ENCODE results near the gene MACROD2. TPM values are rescaled to one million over a fixed set of nuclear protein-coding genes. Genes with fewer than 3 reads are reported as not detected.

MACROD2 gene
- total RNA-seq, 1 donor from 2014 or later: 3.1 TPM

- H3K27ac ChIP-seq (ENCODE audit: low read depth, low read length): no peak overlapping the region
- H3K4me1 ChIP-seq (ENCODE audit: control insufficient read depth in 3 of 3, insufficient read depth in 3 of 3, low read length in 3 of 3): no peaks in the 10 kb centered on the region
- H3K4me3 ChIP-seq (ENCODE audit: low read length in 3 of 3): no peak overlapping the region
- no peaks in the 10 kb centered on the region for H3K9me3 ChIP-seq (ENCODE audit: control insufficient read depth in 3 of 3, low read length in 3 of 3)
- H3K27me3 ChIP-seq (ENCODE audit: control insufficient read depth in 3 of 3, insufficient read depth in 3 of 3, low read length in 3 of 3): no peaks in the 10 kb centered on the region
- H3K36me3 ChIP-seq (ENCODE audit: control insufficient read depth in 3 of 3, insufficient read depth in 3 of 3, low read length in 3 of 3): no peaks in the 10 kb centered on the region
- no peak overlapping the region for H3K9ac ChIP-seq (ENCODE audit: low read depth in 1 of 3, low read length in 3 of 3)
Measured at GRCh38 chr20:14536738-14537137, 541.4 kb downstream of the MACROD2 start.

DNA sequence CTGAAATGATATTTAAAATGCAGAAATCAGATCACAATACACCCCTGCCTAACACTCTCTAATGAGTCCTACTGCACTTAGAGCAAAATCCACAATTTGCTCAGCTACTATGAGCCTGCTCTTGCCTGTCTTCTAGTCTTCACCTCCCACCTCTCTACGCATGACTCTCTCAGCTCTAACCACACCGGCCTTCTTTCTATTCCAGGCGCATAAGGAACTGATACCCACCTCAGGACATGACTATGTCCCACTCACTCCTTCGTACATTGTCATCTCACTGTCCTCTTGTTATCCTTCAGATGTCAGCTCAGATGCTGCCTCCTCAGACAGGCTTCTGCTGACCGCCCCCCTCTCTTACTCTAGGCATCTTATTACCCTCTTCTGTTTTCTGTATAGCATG lies 543.1 kb downstream of the MACROD2 start:
- Histone ChIP-seq H3K36me3 (ENCODE audit: control insufficient read depth in 3 of 3, insufficient read depth in 3 of 3, low read length in 3 of 3) (no peaks in the 10 kb centered on the region), H3K9ac (ENCODE audit: low read depth in 1 of 3, low read length in 3 of 3) (no peak overlapping the region), H3K27ac (ENCODE audit: low read depth, low read length) (no peak overlapping the region), H3K4me3 (ENCODE audit: low read length in 3 of 3) (no peak overlapping the region), H3K4me1 (ENCODE audit: control insufficient read depth in 3 of 3, insufficient read depth in 3 of 3, low read length in 3 of 3) (no peaks in the 10 kb centered on the region), H3K27me3 (ENCODE audit: control insufficient read depth in 3 of 3, insufficient read depth in 3 of 3, low read length in 3 of 3) (no peaks in the 10 kb centered on the region), H3K9me3 (ENCODE audit: control insufficient read depth in 3 of 3, low read length in 3 of 3) (no peaks in the 10 kb centered on the region)

DNA sequence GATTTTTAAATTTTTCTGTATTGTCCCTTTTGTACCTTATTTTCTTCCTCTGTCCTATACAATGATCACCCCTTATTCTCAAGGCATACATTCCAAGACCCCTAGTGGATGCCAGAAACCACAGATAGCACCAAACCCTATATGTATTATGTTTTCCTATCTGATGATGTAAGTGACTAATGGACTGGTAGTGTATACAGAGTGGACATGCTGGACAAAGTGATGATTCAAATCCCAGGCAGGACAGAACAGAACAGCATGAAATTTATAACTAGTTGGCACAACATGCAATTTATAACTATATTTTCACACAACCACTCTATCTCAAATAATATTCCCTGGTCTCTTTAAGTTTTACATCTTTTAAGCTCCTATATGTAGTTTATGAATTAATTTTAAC lies 547.7 kb downstream of the MACROD2 start:
- Histone ChIP-seq H3K27me3 (ENCODE audit: control insufficient read depth in 3 of 3, insufficient read depth in 3 of 3, low read length in 3 of 3) (no peaks in the 10 kb centered on the region), H3K27ac (ENCODE audit: low read depth, low read length) (no peak overlapping the region), H3K9me3 (ENCODE audit: control insufficient read depth in 3 of 3, low read length in 3 of 3) (no peaks in the 10 kb centered on the region), H3K4me1 (ENCODE audit: control insufficient read depth in 3 of 3, insufficient read depth in 3 of 3, low read length in 3 of 3) (no peaks in the 10 kb centered on the region), H3K4me3 (ENCODE audit: low read length in 3 of 3) (no peak overlapping the region), H3K36me3 (ENCODE audit: control insufficient read depth in 3 of 3, insufficient read depth in 3 of 3, low read length in 3 of 3) (no peaks in the 10 kb centered on the region), H3K9ac (ENCODE audit: low read depth in 1 of 3, low read length in 3 of 3) (no peak overlapping the region)

DNA sequence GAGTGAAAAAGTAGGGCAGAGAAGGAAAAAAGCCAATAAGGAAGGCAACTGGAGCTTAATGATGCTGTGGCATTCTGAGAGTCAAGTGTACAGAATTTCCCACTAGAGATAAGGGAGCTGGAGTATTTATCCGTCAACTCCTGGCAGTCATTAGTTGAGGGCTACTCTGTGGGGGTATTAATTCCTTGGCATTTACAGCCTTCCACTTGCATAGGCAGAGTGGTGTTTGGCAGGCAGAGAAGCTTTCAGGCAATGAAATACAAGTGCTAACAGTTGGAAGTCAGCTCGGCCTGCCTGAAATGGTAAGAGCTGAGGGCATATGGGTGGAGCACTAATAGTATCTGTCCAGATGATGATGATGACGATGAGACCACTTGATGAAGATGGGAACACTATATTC lies 549.4 kb downstream of the MACROD2 start:
- no peaks in the 10 kb centered on the region for H3K36me3 ChIP-seq (ENCODE audit: control insufficient read depth in 3 of 3, insufficient read depth in 3 of 3, low read length in 3 of 3)
- no peak overlapping the region for H3K4me3 ChIP-seq (ENCODE audit: low read length in 3 of 3)
- no peak overlapping the region for H3K9ac ChIP-seq (ENCODE audit: low read depth in 1 of 3, low read length in 3 of 3)
- H3K4me1 ChIP-seq (ENCODE audit: control insufficient read depth in 3 of 3, insufficient read depth in 3 of 3, low read length in 3 of 3): no peaks in the 10 kb centered on the region
- H3K27ac ChIP-seq (ENCODE audit: low read depth, low read length): no peak overlapping the region
- H3K9me3 ChIP-seq (ENCODE audit: control insufficient read depth in 3 of 3, low read length in 3 of 3): no peaks in the 10 kb centered on the region
- no peaks in the 10 kb centered on the region for H3K27me3 ChIP-seq (ENCODE audit: control insufficient read depth in 3 of 3, insufficient read depth in 3 of 3, low read length in 3 of 3)

DNA sequence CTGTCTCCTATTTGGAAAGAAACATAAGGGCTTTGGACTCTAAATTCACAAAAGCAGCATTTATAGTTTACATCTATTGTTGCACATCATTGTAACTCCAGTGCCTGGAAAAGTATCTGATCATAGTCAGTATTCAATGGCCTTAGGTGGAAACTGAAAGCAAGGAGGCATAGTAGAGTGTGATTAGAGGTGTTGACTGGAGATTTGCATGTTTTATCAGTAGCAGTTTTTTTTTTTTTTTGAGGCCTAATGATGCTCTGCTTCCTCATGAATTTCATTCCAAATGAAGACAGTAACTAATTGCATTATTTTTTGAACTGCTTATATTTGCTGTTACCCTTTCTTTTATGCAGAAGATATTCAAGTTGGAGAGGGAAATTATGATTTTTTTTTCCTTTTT lies 555.3 kb downstream of the MACROD2 start:
- no peak overlapping the region for H3K9ac ChIP-seq (ENCODE audit: low read depth in 1 of 3, low read length in 3 of 3)
- no peaks in the 10 kb centered on the region for H3K4me1 ChIP-seq (ENCODE audit: control insufficient read depth in 3 of 3, insufficient read depth in 3 of 3, low read length in 3 of 3)
- no peaks in the 10 kb centered on the region for H3K36me3 ChIP-seq (ENCODE audit: control insufficient read depth in 3 of 3, insufficient read depth in 3 of 3, low read length in 3 of 3)
- no peaks in the 10 kb centered on the region for H3K9me3 ChIP-seq (ENCODE audit: control insufficient read depth in 3 of 3, low read length in 3 of 3)
- no peak overlapping the region for H3K27ac ChIP-seq (ENCODE audit: low read depth, low read length)
- no peaks in the 10 kb centered on the region for H3K27me3 ChIP-seq (ENCODE audit: control insufficient read depth in 3 of 3, insufficient read depth in 3 of 3, low read length in 3 of 3)
- no peak overlapping the region for H3K4me3 ChIP-seq (ENCODE audit: low read length in 3 of 3)

DNA sequence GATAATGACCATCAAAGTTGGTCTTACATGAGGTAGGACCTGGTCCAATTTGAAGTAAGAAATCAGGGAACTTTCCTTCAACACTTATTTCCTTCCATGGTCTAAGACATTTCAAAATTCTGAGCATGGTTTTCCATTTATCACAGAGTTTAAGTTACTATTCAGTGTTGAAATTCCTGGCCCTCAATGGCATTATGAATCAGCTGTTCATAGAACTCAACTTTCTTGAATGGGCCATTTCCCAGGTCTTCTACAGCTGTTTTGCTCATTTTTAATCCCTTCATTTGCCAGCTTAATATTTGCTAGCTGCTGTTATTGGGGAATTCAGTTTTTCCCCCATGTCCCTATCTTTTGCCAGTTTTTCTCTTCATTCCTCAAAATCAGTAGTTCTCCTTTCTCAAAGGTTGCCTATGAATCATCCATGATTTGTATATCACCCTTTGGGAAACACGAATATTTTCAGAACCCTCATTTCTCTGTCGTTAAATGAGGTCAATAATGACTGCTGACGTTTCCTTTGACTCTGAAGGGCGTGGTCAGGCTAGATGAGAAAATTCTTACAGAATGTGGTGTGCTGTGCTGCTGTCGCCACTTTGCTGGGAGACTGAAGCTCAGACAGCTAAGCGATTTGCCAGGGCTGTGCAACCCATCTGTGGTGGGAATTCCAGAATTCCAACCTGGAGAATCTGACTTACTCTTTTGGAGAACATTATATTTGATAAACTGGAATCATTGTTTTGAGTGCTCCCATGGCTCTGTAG lies 558.6 kb downstream of the MACROD2 start:
- Histone ChIP-seq H3K27ac (ENCODE audit: low read depth, low read length) (no peak overlapping the region), H3K36me3 (ENCODE audit: control insufficient read depth in 3 of 3, insufficient read depth in 3 of 3, low read length in 3 of 3) (no peaks in the 10 kb centered on the region), H3K9ac (ENCODE audit: low read depth in 1 of 3, low read length in 3 of 3) (no peak overlapping the region), H3K4me1 (ENCODE audit: control insufficient read depth in 3 of 3, insufficient read depth in 3 of 3, low read length in 3 of 3) (no peaks in the 10 kb centered on the region), H3K27me3 (ENCODE audit: control insufficient read depth in 3 of 3, insufficient read depth in 3 of 3, low read length in 3 of 3) (no peaks in the 10 kb centered on the region), H3K9me3 (ENCODE audit: control insufficient read depth in 3 of 3, low read length in 3 of 3) (no peaks in the 10 kb centered on the region), H3K4me3 (ENCODE audit: low read length in 3 of 3) (no peak overlapping the region)

GRCh38 chr20:14555676-14556075 lies 560.4 kb downstream of the MACROD2 start:
- H3K4me3 ChIP-seq (ENCODE audit: low read length in 3 of 3): no peak overlapping the region
- no peaks in the 10 kb centered on the region for H3K4me1 ChIP-seq (ENCODE audit: control insufficient read depth in 3 of 3, insufficient read depth in 3 of 3, low read length in 3 of 3)
- no peaks in the 10 kb centered on the region for H3K9me3 ChIP-seq (ENCODE audit: control insufficient read depth in 3 of 3, low read length in 3 of 3)
- no peak overlapping the region for H3K9ac ChIP-seq (ENCODE audit: low read depth in 1 of 3, low read length in 3 of 3)
- no peak overlapping the region for H3K27ac ChIP-seq (ENCODE audit: low read depth, low read length)
- H3K36me3 ChIP-seq (ENCODE audit: control insufficient read depth in 3 of 3, insufficient read depth in 3 of 3, low read length in 3 of 3): no peaks in the 10 kb centered on the region
- no peaks in the 10 kb centered on the region for H3K27me3 ChIP-seq (ENCODE audit: control insufficient read depth in 3 of 3, insufficient read depth in 3 of 3, low read length in 3 of 3)

- Histone ChIP-seq H3K9ac (ENCODE audit: low read depth in 1 of 3, low read length in 3 of 3) (no peak overlapping the region), H3K4me3 (ENCODE audit: low read length in 3 of 3) (no peak overlapping the region), H3K27me3 (ENCODE audit: control insufficient read depth in 3 of 3, insufficient read depth in 3 of 3, low read length in 3 of 3) (no peaks in the 10 kb centered on the region), H3K4me1 (ENCODE audit: control insufficient read depth in 3 of 3, insufficient read depth in 3 of 3, low read length in 3 of 3) (no peaks in the 10 kb centered on the region), H3K27ac (ENCODE audit: low read depth, low read length) (no peak overlapping the region), H3K9me3 (ENCODE audit: control insufficient read depth in 3 of 3, low read length in 3 of 3) (no peaks in the 10 kb centered on the region), H3K36me3 (ENCODE audit: control insufficient read depth in 3 of 3, insufficient read depth in 3 of 3, low read length in 3 of 3) (no peaks in the 10 kb centered on the region)
Measured at GRCh38 chr20:14556206-14556605, 560.9 kb downstream of the MACROD2 start.

DNA sequence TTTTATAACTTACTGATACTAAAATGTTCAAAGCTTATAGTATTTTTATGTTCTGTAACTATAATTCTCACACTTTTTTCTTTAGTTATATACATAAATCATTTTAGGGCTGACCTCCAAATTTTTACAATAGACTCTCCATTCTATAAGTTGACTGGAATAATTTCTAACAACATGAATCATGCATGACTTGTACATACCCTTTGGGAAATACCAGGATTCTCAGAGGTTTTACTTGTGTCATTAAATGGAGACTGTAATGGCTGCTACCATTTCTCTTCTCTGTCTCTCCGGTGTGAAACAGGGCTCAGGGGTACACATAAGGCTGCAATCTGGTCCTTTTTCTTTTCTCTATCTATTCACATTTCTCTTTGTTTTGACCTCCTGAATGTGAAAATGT lies 564.3 kb downstream of the MACROD2 start:
- no peak overlapping the region for H3K9ac ChIP-seq (ENCODE audit: low read depth in 1 of 3, low read length in 3 of 3)
- H3K4me3 ChIP-seq (ENCODE audit: low read length in 3 of 3): no peak overlapping the region
- no peaks in the 10 kb centered on the region for H3K36me3 ChIP-seq (ENCODE audit: control insufficient read depth in 3 of 3, insufficient read depth in 3 of 3, low read length in 3 of 3)
- H3K27me3 ChIP-seq (ENCODE audit: control insufficient read depth in 3 of 3, insufficient read depth in 3 of 3, low read length in 3 of 3): no peaks in the 10 kb centered on the region
- no peaks in the 10 kb centered on the region for H3K9me3 ChIP-seq (ENCODE audit: control insufficient read depth in 3 of 3, low read length in 3 of 3)
- no peak overlapping the region for H3K27ac ChIP-seq (ENCODE audit: low read depth, low read length)
- no peaks in the 10 kb centered on the region for H3K4me1 ChIP-seq (ENCODE audit: control insufficient read depth in 3 of 3, insufficient read depth in 3 of 3, low read length in 3 of 3)

- Histone ChIP-seq H3K9ac (ENCODE audit: low read depth in 1 of 3, low read length in 3 of 3) (no peak overlapping the region), H3K4me3 (ENCODE audit: low read length in 3 of 3) (no peak overlapping the region), H3K27me3 (ENCODE audit: control insufficient read depth in 3 of 3, insufficient read depth in 3 of 3, low read length in 3 of 3) (no peaks in the 10 kb centered on the region), H3K36me3 (ENCODE audit: control insufficient read depth in 3 of 3, insufficient read depth in 3 of 3, low read length in 3 of 3) (no peaks in the 10 kb centered on the region), H3K4me1 (ENCODE audit: control insufficient read depth in 3 of 3, insufficient read depth in 3 of 3, low read length in 3 of 3) (no peaks in the 10 kb centered on the region), H3K27ac (ENCODE audit: low read depth, low read length) (no peak overlapping the region), H3K9me3 (ENCODE audit: control insufficient read depth in 3 of 3, low read length in 3 of 3) (no peaks in the 10 kb centered on the region)
Measured at GRCh38 chr20:14561741-14562221, 566.5 kb downstream of the MACROD2 start.

Measured in skeletal muscle tissue (tissue), 4 donors.